GM19043 (cell line): Measurements from ENCODE around the gene RAN.
"Not testable (repeated sequence)": the region's sequence is repeated elsewhere in the genome, so short reads cannot be mapped to it uniquely, and the experiment has no call there.

Experiments
- ATAC-seq: cut with Tn5 transposase; IDR thresholded peaks from one replicate; pipeline ENCODE4 v1.9.1; 2021; ENCODE audit warnings: low read depth; ENCODE audit not compliant: unreplicated experiment

Gene RAN

GRCh38 chr12:130871286-130872178, at the start of gene RAN:
RAN (plus strand) TSS chr12:130872066; CDS start chr12:130872594, 528 bp downstream.
- peak; percentile 56 for ATAC-seq

DNA sequence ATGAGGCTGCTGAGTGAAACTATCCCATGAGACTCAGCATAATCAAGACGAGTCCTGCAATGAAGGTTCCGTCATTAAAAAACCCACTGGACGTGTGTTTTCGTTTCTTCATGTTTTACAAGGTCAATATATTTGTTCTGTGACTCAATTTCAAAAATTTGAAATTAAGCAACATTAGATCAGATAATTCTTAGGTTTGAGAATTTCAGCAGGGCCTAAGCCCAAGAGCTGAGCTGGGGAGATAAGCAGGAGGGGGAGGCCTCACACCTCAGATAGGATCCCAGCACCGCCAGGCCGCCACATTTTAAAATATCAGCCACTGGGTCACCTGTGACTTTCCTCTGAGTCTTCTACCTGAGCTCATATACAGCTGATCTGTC, 46.1 kb upstream of the RAN start:
- no peak for ATAC-seq

DNA sequence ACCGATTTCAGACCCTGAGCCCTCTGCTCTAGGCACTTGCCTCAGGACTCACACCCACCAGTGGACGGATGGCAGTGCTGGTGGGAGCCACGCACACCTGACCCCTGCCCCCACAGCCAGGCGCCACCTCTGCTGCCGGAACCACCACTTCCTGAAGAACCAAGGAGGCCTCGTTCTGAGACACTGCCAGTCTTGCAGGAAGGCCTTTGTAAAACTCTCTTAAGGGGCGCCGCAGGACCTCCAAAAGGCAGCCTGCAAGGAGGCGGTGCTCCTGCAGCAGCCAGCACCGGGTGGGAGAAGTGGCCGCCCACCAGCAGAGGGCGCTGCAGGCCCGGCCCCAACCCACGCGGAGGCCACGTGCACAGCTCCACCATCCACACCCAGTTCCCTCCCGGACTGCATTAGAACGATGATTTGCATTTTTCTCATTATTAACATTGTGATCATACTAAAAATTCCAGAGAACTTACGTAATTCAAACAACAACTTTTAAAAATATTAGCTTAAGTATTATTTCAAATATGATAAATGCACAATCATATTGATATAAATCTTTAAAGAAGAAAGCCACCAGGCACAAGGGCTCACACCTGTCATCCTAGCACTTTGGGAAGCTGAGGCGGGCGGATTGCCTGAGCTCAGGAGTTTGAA, 45.6 kb upstream of the RAN start:
- no peak for ATAC-seq

- no peak for ATAC-seq
These were observed 44.4 kb upstream of the RAN start for GRCh38 chr12:130827432-130827831.

DNA sequence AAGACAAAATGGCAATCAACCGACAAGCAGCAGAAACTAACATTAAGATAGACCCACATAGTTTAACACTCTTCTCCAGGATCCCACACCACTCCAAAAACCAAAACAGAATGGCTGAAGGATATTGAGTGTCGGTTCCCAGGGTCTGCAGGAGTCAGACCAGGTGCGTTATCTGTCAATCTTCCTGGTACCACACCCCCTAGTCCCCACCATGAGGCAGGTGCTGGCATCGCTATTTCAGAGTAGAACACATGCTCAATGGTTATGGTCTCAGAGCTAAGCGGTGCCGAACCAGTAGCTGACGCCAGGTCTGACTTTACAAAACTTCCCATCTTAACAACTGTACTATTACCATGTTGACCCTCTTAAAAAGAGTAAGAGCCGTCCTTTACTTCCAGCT, 43.0 kb upstream of the RAN start:
- ATAC-seq = no peak

DNA sequence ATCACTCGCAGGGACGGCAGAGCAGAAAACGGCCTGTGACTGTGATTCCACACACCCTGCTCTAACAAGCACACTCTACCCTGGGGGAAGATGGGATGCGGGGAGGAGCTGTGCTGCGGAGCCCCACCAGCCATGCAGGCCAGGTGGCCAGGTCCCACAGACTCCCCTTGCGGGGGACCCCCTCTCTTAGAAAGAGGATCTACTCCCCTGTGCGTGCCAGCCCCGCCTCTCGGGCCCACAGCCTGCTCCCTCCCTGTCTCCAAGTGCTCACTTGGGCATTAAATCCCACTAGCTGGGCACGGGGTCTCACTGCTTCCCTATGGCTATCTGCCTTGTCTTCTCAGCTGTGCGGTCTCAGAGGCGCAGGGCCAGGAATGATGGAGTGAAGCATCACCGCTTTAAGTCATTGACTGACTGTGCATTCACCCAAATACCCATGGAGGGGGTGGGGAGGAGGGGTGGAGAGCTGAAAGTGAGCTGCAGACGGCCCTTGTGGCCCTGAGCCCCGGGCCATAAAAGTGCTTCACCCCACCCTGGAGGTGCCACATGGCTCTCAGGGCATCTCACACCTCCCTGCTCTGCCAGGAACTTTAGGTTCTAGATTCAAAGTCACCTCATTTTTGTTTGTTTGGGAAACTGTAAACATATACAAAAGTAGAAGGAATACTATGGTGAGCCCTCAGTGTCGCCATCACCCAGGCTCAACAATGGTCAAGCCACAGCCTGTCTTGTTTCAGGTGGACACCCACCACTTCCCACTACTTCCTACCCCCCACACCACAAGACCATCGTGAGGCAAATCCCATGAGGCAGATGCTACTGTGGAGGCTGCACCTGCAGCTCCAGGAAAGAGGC, 42.2 kb upstream of the RAN start:
- ATAC-seq = no peak

DNA sequence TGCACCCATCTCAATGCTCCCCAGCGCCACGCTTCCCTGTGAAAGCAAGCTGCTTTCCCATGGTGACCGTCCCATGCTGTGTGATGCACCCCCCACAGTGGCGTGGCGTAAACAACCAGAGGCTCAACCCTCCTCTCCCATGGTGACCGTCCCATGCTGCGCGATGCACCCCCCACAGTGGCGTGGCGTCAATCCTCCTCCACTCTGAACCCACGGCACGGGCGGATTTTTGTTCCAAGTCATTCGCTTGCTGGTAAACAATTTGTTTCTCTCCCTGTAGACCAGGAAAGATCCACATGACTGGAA, 41.7 kb upstream of the RAN start:
- ATAC-seq = no peak

DNA sequence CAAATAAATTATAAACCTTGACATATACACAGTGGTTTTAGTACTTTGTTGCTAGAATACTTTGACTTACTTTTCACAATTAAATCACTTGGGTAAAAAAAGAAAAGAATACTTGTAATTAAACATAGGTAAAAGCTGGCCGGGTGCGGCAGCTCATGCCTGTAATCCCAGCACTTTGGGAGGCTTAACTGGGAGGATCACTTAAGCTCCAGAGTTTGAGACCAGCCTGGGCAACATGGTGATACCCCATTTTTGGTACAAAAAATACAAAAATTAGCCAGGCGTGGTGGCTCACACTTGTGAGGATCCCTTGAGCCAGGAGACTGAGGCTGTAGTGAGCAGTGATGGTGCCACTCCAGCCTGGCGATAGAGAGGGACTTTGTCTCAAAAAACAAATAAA, 40.6 kb upstream of the RAN start:
- no peak for ATAC-seq

- no peak for ATAC-seq
These were observed 39.9 kb upstream of the RAN start for GRCh38 chr12:130831876-130832405.

DNA sequence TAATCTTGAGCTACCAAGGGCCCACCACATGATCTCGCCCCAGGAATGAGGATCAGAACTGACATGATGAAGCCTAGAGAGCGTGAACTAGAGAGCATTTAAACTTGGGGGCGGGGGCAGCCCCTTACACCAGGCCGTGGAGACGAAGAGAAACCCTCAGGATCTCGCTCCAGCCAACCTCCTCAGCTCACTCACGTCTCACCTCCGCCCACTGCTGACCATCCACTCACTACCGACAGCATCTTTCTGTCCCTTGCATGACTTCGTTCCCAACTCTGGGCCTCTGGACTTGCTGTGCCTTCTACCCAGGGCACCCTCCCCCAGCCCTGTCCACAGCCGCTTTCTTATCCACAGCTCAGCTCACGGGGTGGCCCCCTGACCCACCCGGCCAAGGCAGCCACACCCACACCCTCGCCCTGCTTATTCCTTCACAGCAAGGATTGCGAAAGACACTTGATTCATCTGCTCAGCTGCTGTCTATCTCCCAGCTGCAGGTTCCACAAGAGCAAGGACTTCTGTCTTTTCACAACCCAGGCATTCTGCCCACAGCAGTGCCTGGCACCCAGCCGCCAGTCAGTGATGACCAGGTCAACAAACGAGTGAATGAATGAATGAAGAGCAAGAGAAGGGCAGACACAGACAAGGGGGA, 39.2 kb upstream of the RAN start:
- no peak for ATAC-seq

- no peak for ATAC-seq
These were observed 36.9 kb upstream of the RAN start for GRCh38 chr12:130835011-130835410.

- ATAC-seq = no peak
These were observed 36.4 kb upstream of the RAN start for GRCh38 chr12:130835436-130835835.

DNA sequence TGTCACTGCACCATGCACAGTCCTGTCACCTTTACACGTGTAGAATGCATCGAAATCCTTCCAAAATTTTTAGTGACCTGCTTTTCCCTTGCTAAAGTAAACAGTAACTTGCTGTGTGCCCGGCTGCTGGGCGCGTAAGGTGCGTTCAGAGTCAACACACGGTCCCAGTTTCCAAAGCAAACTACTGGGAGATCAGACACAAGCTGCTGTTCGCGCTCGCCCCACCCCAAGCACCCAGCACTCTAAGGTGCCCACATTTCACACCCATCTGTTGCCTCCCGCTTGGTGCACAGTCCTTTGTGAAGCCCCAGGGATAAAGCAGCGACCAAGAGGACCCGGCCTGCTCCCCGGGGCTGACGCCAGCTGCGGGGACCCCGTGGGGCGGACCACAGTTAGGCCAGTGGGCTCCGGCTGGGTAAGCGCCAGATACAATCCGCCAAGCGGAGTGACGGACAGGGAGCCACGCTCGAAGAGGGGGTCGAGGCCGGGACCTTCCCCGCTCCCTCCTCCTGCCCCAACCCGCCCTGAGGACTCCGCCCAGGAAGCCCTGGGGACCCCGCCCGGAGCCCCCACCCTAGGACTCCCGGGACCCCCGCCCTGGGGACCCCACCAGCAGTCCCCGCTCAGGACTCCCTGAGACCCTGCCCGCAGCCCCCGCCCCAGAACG, 33.4 kb upstream of the RAN start:
- ATAC-seq = peak; percentile 11

DNA sequence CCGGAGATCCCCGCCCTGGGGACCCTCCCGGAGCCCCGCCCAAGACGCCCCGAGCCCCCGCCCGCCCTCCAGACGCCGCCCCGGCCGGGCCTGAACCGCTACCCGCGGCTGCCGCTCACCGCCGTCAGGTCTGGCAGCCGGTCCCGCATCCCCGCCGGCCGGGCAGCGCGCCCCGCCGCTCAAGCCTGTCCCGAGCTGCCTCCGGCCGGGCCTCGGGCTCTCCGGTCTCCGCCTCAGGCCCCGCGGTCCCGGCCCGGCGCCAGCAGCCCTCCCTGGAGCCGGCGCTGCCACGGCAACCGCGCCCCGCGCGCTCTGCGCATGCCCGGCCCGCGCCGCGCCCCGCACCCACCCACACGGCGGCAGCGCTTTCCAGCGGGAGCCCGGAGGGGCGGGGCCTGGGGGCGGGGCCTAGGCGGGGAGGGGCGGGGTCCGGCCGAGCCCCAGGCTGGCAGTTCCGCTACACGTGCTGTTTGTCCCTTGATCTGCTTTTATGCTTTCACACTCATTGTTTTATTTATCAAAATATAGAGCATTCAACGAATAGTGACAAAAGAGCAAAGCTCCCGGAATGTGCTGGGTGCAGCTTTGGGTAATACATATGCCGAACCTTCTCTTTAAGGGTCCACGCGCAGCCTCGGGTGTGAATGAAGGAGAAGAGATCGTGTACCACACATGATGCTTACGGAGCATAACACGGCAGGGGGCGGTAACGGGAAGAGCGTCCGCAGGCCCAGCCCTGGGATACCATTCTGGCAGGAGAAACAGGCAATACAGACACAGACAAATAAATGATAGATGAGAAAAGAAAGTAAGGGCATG, 32.7 kb upstream of the RAN start, which contains the start of gene STX2:
TSS of gene STX2 (minus strand) at position 300 of the 819 bp plus-strand sequence. CDS start at position 149, 151 bp downstream.
- peak; percentile 79 for ATAC-seq

- no peak for ATAC-seq
These were observed 32.0 kb upstream of the RAN start for GRCh38 chr12:130839770-130840404.

DNA sequence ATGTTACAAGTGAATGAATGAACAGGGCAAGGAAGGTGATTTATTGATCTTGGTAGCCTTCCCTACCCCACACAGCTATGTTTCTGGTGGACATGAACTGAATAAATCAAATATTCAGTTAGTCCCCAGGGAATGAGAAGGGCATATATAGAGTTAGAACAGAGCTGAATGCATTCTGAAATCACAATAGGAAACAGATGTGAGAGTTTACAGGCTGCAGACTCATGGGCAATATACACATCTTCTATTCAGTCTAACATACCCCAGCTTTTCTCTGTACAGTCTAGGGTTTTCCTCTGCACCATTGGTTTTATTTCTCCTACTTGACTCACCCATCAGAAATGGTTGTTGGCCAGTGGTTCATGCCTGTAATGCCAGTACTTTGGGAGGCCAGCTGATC, 25.5 kb upstream of the RAN start:
- ATAC-seq = no peak

- ATAC-seq = no peak
These were observed 24.8 kb upstream of the RAN start for GRCh38 chr12:130847112-130847511.

- not testable (repeated sequence) for ATAC-seq
These were observed 23.8 kb upstream of the RAN start for GRCh38 chr12:130848105-130848504.
